Skeletal muscle cell (primary cell): Measurements from ENCODE around the gene ELN.

ENCODE experiments used
- DNase-seq: peaks from one replicate; pipeline ENCODE4 v3.0.0-alpha.2; 2010; ENCODE audit warnings: low read depth
- H3K4me3 ChIP-seq: 2 replicates; pipeline ENCODE4 v1.5.1; 2011; ENCODE audit warnings: low read depth, mild to moderate bottlenecking, control low read depth, low read length, moderate library complexity

The ELN gene

GRCh38 chr7:74106846-74107245 lies 78.9 kb downstream of the ELN start:
- no peak for DNase-seq

GRCh38 chr7:74115326-74115725 lies 87.4 kb downstream of the ELN start:
- H3K4me3 ChIP-seq = no peak overlapping the region
- no peak for DNase-seq

More at GRCh38 chr7:74106846-74107245, 78.9 kb downstream of the ELN start:
- H3K4me3 ChIP-seq = no peak overlapping the region

GRCh38 chr7:74116356-74116755 lies 88.4 kb downstream of the ELN start:
- no peak for DNase-seq
- no peak overlapping the region for H3K4me3 ChIP-seq
